T follicular helper cell (primary cell): ENCODE results near the gene PTPRU.

Source experiments
- DNase-seq: peaks from one replicate; pipeline ENCODE4 v3.0.0-alpha.2; 2020; ENCODE audit warnings: low read depth

PTPRU gene

DNA sequence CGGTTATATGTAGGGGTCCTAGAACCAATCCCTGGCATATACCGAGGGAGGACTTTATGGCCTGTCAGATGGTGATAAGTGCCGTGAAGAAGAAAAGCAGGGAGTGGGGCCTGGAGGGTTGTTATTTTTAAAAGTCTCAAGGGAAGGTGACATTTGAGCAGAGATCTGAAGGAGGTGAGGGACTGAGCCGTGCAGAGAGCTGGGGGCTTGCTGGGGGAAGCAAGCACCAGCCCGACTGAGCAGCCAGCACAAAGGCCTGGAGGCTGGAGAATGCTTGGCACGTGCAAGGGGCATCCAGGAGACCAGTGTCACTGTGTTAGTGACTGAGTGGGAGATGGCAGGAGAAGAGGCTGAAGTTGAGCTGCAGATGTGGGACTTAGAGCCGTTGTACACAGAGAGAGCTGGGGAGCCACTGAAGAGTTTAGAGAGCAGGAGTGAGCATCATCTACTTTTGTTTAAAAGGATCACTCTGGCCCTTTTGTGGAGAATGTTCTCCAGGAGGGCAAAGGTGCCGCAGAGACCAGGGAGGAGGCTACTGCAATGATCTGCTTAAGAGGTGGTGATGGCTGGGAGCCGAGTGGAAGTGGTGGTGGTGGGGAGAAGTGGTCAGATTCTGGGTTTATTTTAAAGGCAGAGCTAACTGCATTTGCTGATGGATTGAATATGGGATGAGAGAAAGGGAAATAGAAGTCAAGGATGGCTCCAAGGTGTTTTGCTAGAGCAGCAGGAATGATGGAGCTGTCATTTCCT lies 31.2 kb downstream of the PTPRU start:
- DNase-seq, result no peak

DNA sequence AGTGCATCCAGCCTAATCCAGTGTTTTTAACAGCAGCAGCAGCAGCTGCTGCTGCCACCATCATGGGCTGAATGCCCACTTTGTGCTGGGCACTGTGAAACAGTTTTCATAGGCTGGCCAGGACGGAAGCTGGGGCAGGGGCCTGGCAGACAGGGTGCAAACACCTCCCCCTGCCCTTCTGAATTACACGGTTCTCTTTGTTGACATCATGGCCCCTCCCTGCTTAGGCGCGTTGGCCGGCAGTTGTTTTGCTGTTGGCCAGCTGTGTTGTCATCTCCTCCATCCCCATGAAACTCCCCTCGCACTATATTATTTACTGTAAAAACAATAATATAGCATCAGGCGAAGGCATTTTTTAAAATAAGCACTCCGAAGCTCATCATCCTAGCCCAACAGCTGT lies 33.1 kb downstream of the PTPRU start:
- DNase-seq, result no peak

DNA sequence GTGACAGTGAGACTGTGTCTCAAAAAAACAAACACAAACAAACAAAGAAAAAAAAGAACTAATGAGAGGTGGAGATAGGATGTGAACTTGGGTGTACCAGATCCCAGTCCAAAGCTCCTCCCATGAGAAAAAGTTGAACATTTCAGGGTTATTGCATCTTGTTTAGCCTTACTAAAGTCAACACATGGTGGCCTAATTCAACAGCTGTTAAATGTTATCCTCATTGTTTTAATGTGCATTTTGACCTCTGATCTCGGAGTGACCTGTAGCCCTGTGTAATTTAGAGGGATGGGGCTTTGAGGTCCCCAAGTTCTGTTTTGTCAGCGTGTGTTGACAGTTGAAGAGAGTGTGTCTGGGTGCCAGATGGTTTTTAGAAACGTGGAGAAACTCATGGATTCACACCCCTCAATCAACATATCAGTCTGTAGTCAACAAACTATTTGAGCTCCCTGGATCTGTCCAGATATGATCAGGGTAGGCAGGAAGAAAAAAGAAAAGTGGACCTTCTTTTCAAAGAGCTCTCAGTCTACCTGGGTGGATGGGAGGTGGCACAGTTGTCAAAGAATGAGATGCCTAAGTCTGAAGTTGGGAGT lies 34.7 kb downstream of the PTPRU start:
- DNase-seq, result no peak

DNA sequence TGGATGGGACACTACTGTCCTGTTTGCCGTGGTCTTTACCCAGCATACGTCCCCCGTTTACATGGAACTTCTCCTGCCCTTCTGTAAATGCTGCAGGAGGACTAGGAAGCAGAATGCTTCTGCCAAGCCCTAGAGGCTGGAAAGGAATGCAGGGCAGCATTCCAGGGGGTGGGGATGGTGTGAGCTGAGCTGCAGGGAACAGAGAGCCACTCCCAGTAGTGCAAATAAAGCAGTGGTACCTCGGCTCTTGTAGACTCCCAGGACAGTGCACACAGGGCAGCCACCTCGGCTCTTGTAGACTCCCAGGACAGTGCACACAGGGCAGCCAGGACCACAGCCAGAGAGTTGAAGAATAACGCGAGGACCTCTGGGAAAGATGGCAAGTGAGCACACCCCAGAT lies 35.4 kb downstream of the PTPRU start:
- no peak for DNase-seq

DNA sequence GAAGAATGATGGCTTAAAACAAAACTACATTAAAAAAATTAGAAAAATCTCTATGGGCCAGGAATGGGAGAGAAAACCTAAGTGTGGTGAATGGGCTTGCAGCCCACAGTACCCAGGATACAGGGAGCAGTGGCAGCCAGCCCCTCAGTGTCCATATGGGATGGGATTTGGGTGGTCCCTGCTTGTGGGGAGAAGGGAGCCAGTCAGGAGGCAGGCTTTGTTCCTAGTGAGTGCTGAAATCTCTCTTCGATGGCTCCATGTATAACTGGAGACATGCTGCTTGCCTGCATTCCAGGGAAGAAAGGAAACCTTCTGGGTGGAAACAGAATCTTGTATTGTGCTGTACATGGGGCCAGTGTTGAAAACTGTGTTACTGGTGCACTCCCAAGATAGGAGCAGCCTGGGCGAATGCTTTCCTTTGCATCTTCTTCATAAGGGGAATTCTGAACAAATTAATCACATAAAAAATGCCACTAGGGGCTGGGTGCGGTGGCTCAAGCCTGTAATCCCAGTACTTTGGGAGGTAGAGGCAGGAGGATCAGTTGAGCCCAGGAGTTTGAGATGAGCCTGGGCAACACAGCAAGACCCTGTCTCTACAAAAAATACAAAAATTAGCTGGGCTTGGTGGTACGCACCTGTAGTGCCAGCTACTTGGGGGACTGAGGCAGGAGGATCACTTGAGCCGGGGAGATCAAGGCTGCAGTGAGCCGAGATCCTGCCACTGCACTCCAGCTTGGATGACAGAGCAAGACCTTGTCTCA lies 36.0 kb downstream of the PTPRU start:
- no peak for DNase-seq

DNA sequence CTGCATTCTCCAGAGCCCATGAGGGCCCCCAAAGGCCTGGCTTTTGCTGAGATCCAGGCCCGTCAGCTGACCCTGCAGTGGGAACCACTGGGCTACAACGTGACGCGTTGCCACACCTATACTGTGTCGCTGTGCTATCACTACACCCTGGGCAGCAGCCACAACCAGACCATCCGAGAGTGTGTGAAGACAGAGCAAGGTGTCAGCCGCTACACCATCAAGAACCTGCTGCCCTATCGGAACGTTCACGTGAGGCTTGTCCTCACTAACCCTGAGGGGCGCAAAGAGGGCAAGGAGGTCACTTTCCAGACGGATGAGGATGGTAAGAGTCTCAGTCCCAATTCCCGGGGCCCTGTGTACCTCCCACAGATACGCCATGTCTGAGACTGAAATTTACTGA lies 39.1 kb downstream of the PTPRU start:
- no peak for DNase-seq

DNA sequence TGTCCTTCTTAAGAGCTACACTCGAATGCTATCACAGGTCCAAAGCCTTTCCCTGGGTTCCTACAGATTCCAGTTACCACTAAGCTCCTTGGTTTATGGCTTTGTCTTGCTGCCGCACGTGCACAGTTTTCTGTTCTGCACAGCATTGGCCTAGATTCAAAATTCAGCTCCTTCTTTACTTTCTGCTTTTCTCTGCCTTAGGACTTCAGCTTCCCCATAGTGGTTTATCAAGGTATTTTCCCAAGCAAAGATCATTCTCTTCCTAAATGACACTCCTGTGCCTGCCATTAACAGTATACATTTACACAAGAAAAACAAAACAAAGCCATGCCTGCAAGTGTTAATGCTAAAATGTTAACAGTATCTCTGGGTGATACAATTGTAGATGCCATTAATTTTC lies 41.8 kb downstream of the PTPRU start:
- no peak for DNase-seq

DNA sequence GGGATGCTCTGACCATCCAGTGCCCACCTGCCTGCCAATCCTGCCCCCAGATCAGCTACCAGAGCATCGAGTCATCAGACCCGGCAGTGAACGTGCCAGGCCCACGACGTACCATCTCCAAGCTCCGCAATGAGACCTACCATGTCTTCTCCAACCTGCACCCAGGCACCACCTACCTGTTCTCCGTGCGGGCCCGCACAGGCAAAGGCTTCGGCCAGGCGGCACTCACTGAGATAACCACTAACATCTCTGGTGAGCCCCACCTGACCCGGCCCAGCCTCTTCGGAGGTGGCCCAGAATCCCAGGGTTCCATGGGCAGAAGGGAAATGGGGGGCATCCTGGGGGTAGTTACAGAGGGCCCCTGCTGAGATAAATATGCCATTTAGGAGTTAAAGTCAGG lies 43.1 kb downstream of the PTPRU start:
- no peak for DNase-seq

DNA sequence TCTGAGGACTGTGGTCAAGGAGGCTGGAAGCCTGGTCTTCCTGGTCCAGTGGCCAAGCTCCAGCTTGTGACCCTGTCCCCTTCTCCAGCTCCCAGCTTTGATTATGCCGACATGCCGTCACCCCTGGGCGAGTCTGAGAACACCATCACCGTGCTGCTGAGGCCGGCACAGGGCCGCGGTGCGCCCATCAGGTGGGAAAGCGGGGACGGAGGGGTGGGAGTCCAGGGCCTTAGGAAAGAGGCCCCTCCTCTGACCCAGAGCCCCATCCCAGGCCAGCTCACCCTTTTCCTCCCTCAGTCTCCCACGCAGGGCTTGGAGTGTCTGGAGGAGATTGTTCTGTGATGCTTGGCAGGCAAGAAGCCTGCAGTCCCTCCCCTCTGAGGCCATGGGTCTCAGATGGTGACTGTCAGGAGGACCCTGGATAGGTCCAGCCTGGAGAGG lies 43.6 kb downstream of the PTPRU start:
- no peak for DNase-seq

DNA sequence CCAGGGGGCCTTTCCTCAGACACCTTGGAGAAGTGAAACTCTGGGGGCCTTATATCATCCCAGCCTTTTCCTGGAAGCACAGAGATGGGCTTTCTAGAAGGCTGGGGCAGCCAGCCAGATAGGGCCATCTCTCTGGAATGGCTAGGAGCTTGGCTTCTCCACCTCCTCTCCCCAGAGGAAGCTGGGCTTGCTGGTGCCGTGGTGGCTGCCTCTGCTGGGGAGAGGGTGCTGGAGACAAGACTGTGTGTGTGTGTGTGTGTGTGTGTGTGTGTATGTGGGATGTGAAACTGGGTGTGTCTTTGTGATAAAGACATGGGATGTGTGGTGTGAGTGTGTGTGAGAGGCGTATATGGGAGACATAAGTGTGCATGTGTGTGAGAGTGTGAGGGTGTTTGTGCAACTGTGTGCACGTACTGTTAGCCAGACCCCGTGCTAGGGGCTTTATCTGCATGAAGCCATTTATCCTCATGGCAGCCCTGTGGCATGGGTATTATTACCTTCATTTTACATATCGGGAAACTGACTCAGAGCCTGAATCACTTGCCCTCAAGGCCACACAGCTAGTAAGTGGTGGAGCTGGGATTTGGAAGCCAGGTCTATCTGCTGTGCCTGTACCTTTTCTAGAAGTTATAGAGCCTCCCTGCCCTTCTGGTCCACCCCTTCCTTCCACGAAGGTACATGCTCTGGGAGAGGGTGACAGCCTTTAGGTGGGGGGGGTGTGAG lies 44.2 kb downstream of the PTPRU start:
- DNase-seq, result no peak

DNA sequence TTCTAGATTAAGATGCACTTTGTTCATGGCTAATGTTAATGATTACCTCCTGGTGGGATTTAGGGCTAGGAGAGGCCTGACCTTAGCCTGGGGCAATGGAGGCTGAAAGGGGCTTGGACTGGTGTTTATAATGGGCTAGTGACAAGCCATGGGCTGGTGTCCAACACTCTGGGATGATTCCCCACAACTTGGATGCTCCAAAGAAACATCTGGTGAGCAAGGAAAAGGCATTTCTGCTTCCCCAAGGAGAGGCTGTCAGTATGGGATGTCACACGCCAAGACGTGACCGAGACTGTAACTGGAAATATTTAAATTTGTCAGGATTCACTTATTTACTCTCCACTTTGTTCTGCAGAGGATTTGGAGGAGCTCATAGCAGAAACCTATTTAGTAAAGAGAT lies 45.2 kb downstream of the PTPRU start:
- no peak for DNase-seq

DNA sequence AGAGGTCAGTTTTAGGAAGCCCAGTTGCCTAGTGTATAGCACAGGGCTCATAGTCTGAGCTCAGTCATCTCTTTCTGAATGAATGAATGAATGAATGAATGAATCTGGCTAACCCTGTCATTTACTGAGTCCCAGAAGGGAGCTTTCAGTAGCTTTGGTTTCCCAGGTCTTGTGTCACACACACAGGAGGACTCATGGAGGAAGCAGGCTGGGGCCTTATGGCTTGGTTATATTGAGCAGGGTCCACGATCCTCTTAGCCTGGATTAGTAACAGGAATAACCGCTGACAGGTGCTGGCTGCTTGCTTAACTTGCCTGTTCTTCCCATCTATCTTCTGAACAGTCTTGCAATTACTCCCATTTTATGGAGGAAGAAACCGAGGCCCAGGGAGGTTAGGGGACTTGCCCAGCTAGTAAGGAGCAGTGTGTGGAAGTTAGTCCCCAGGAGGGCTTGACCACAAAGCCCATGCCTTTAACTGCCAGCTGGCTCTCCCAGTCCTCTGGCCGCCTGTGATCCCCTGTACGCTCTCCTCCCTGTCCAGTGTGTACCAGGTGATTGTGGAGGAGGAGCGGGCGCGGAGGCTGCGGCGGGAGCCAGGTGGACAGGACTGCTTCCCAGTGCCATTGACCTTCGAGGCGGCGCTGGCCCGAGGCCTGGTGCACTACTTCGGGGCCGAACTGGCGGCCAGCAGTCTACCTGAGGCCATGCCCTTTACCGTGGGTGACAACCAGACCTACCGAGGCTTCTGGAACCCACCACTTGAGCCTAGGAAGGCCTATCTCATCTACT lies 46.0 kb downstream of the PTPRU start:
- DNase-seq, result no peak

DNA sequence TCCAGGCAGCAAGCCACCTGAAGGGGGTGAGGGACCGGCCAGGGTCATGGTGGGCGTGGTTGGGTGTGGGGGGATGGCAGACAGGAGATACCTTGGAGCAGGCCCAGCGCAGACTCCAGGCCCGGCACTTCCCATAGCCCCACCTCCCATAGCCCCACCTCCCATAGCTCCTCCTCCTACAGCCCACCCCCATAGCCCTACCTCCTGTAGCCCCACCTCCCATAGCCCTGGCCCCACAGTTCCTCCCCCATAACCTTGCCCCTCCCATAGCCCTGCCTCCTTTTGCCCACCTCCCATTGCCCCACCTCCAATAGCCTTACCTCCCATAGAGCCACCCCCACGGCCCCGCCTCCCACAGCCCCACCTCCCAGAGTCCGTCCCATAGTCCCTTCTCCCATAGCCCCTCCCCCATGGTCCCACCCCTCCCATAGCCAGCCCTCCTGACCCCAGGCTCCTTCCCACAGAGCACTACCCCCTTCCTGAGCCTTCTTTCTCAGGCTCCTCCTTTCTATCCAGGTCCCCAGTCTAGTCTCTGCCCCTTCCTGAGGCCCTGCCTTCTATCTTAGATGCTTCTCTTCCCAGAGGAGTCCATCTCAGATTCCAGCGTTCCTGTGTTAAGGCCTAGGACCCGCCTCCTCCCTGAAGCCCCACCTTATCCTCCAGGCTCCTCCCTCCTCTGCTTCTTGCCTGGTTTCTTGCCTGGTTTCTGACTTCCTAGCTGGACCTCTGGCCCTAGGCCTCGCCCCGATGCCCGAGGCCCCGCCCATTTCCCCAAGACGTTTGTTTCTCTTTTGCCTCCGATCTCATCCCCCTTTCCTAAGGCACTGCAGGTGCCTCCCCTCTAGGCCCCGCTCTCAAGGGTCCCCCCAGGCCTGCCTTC lies 46.8 kb downstream of the PTPRU start:
- no peak for DNase-seq

DNA sequence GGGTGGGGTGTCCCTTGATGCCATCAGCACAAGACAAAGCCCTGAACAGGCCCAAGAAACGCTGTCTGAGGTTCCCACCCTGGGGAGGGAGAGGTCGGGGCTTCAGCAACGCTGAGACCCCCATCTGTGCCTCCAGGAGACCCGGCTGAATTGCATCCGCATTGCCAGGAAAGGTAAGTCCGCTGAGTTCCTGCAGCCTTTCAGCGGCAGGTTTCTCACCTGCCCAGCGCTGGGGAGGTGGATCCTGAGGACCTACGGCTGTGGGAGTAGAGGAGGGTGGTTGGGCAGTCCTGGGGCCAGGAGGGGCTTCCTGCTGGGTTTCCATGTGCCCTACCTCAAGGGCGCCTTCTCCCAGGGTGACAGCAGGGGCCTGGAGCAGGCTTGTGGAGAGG lies 47.5 kb downstream of the PTPRU start:
- DNase-seq, result no peak

DNA sequence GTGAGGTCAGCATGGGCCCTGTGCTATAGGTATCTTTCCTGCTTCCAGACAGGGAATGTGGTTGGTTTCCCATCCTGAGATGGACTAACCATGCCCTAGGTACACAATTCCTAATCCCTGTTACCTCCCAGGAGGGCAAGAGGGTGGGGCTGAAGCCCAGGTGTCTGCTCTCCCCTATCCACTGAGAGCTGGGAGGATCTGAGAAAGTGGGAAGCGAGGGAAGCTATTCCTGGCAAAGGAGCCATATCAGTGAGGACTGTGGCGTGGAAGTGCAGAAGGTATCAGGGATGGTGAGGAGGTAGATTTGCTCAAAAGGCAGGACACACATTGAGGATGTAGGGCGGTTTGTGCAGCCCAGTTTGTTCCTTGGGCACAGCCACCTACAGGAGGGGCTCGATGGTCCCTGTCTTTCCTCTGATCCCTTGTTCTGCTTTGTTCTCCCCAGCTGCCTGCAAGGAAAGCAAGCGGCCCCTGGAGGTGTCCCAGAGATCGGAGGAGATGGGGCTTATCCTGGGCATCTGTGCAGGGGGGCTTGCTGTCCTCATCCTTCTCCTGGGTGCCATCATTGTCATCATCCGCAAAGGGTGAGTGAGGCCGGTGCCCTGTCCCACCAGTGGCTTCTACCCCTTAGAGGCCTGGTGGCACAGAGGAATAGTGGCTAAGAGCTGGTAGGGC lies 48.1 kb downstream of the PTPRU start:
- no peak for DNase-seq

DNA sequence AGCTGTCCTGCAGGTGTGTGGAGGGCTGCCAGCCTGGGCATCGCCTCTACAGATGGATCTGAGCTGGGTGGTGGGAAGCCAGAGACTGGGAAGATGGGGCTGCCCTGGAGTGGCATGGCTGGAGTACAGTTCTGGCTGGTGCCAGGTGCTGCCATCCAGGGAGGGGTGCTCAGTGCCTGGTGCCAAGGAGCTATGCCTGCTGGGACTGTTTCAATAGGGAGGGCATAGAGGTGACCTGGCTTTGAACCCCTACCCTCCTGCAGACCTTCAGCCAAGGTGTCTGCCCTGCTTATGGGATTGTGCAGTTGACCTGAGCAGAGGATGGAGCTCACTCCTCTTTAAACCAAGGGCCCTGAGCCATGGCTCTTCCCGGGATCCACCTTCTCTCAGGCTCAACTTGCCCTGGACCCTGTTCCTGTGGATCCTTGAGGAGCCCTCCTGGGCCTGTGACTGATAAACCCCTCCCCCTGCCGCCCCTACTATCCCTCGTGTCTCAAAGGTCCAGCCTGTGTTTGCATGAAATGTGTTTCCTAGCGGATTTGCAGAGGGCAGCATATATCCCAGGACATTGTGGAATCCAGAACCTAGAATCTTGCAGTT lies 48.7 kb downstream of the PTPRU start:
- DNase-seq, result no peak

DNA sequence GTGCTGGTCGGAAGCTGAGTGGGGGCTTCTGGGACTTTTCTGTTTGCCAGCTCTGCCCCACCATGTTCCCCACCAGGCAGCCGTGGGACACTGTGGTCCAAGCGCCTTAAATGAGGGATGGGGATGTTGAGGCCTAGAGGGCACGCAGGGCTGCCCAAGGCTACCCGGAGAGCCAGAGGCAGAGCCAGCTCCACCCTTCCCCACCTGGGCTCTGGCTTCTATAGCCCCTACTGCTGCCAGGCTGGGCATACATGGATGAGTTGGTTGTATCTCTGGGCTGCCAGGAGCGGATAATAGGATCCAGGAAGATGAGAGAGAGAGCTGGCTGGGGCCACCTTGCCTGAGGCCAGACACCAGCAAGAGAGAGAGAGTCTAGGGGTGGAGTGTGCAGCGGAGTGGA lies 49.4 kb downstream of the PTPRU start:
- no peak for DNase-seq

DNA sequence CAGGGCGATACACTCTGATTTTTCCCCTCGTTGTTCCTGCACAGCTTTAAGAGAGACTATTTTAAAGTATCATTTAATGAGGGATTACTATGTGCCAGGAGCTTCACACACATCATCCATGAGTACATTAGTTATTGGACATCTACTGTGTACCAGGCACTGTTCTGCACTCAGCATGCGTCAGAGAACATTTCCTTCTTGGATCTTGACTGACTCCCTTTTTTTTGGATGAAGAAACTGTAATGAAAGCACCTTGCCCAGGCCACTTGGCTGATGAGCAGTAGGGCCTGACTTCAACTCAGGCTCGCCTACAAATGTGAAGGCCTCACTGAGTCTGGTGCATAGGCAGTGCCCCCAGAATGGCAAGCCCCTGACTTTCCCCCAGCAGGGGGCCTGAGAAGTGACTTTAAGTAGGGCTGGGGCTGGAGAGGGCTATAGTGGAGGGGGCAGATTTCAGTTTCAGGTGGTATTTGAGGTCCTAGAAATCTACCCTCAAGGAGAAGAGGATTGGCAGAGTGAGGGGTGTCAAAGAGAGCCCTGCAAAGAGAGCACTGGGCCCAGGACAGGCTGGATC lies 50.0 kb downstream of the PTPRU start:
- no peak for DNase-seq

DNA sequence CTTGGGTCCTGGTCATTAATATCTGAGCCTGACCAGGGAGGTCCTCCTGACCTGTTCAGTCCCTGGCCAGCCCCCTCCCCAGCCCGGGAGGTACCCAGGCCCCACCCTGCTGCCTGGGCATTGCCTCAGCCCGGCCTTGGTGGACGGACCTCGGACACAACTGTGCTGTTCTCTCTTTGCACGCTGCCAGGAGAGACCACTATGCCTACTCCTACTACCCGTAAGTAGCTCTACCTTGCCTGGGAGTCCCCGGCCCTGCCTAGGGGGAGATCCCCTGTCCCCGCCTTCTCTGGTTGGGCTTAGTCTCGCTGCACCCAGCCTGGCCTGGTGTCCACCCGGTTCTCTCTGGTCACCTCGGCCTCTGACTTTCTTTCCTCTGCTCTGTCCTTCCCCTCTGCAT lies 53.2 kb downstream of the PTPRU start:
- DNase-seq, result no peak
